ENCODE results near the gene SLC15A1. TPM values are rescaled to one million over a fixed set of nuclear protein-coding genes. Genes with fewer than 3 reads are reported as not detected.

SLC15A1 gene
- total RNA-seq, 1 experiment from 2014 or later, result 1.9 TPM

DNA sequence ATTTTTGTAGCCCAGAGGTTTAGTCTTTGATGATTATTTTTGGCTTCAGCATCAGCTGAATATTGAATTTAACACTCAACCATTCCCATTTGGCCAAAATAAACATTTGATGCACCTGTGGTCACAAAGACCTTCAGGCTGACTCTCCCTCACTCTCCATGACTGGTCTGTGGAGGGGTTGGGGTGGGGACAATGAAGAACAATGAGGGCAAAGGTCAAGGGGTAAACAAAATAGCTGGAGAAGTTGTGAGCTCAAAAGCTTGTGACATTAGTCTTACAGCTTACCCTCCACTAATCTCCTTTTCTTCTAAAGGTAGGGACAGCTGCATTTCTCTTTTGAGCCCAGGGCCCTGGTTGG lies 86.9 kb downstream of the SLC15A1 start:
- Histone ChIP-seq H3K56ac (ENCODE audit: insufficient read length, low read depth, low read length) (no peak overlapping the region), H3K23me2 (ENCODE audit: insufficient read length, low read depth, low read length, poor library complexity, severe bottlenecking) (no peaks in the 10 kb centered on the region), H2BK20ac (ENCODE audit: low read depth, low read length, poor library complexity, severe bottlenecking) (no peak overlapping the region), H3K27ac (ENCODE audit: insufficient read length, low read depth, low read length) (no peak overlapping the region), H4K8ac (replicated peaks; ENCODE audit: insufficient read length, low read depth, low read length) (no peak overlapping the region), H3K27me3 (ENCODE audit: insufficient read depth, low read length) (no peaks in the 10 kb centered on the region), H2BK5ac (ENCODE audit: insufficient read length, low read length) (no peak overlapping the region), H3K79me2 (ENCODE audit: insufficient read depth, low read length) (no peaks in the 10 kb centered on the region), H3T11ph (ENCODE audit: low read length) (no peak overlapping the region), H3K79me1 (ENCODE audit: insufficient read depth, low read depth, low read length, poor library complexity, severe bottlenecking) (no peaks in the 10 kb centered on the region), H3K23ac (ENCODE audit: insufficient read length, low read depth, low read length) (no peak overlapping the region), H3K4ac (ENCODE audit: low read depth, low read length) (no peak overlapping the region), H3K9ac (ENCODE audit: extremely low read depth, insufficient read length, low read length) (no peak overlapping the region), H2AFZ (ENCODE audit: low read length) (no peak overlapping the region), H3K18ac (ENCODE audit: insufficient read length, low read depth, low read length) (no peak overlapping the region), H2BK15ac (ENCODE audit: low read depth, low read length) (no peak overlapping the region), H2AK5ac (ENCODE audit: insufficient read length, low read length) (no peak overlapping the region), H4K20me1 (ENCODE audit: control insufficient read depth, insufficient read depth, insufficient read length) (no peaks in the 10 kb centered on the region), H4K91ac (ENCODE audit: insufficient read length, low read depth, low read length) (no peak overlapping the region), H3K4me2 (ENCODE audit: insufficient read depth, insufficient read length, low read length) (no peak overlapping the region), H3K14ac (ENCODE audit: insufficient read depth, low read length) (no peak overlapping the region), H3K4me1 (ENCODE audit: insufficient read depth, low read length) (no peaks in the 10 kb centered on the region), H3K9me3 (ENCODE audit: control insufficient read depth, low read depth, low read length) (no peaks in the 10 kb centered on the region), H2BK120ac (ENCODE audit: low read depth, low read length, poor library complexity, severe bottlenecking) (no peak overlapping the region), H2BK12ac (ENCODE audit: insufficient read length, low read depth, low read length) (no peak overlapping the region), H4K5ac (ENCODE audit: insufficient read length, low read depth, low read length) (no peak overlapping the region)
- TF ChIP-seq, protein P1, sequence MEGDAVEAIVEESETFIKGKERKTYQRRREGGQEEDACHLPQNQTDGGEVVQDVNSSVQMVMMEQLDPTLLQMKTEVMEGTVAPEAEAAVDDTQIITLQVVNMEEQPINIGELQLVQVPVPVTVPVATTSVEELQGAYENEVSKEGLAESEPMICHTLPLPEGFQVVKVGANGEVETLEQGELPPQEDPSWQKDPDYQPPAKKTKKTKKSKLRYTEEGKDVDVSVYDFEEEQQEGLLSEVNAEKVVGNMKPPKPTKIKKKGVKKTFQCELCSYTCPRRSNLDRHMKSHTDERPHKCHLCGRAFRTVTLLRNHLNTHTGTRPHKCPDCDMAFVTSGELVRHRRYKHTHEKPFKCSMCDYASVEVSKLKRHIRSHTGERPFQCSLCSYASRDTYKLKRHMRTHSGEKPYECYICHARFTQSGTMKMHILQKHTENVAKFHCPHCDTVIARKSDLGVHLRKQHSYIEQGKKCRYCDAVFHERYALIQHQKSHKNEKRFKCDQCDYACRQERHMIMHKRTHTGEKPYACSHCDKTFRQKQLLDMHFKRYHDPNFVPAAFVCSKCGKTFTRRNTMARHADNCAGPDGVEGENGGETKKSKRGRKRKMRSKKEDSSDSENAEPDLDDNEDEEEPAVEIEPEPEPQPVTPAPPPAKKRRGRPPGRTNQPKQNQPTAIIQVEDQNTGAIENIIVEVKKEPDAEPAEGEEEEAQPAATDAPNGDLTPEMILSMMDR (conservative IDR thresholded peaks at IDR 0.05), result no peak
- Mint-ChIP-seq H3K4me3 (no peak overlapping the region), H3K27me3 (ENCODE audit: low read depth) (no peaks in the 10 kb centered on the region), H3K36me3 (ENCODE audit: insufficient read depth in 1 of 3, low read depth in 3 of 3) (no peaks in the 10 kb centered on the region), H3K4me1 (peaks cover 3 to 5% of the 10 kb centered on the region in 2 experiments; a peak in 2 of 4 replicates), H3K27ac (no peak overlapping the region), H3K9me3 (no peaks in the 10 kb centered on the region)
- no peak for DNase-seq

Measured in H9 (cell line).